IPS-18a (cell line): Measurements from ENCODE around the gene THUMPD2.
"Not testable (repeated sequence)": the region's sequence is repeated elsewhere in the genome, so short reads cannot be mapped to it uniquely, and the experiment has no call there.

Experiments used
- H3K27ac ChIP-seq: one replicate; pipeline ENCODE4 v1.5.1; 2013; ENCODE audit warnings: low read length
- H3K27me3 ChIP-seq: one replicate; pipeline ENCODE4 v1.6.1; 2013; ENCODE audit warnings: mild to moderate bottlenecking, low read length; ENCODE audit not compliant: control insufficient read depth, insufficient read depth
- H3K36me3 ChIP-seq: one replicate; pipeline ENCODE4 v1.6.1; 2013; ENCODE audit warnings: low read depth, low read length; ENCODE audit not compliant: control insufficient read depth
- H3K4me1 ChIP-seq: one replicate; pipeline ENCODE4 v1.6.1; 2013; ENCODE audit warnings: low read depth, low read length; ENCODE audit not compliant: control insufficient read depth
- H3K4me3 ChIP-seq: one replicate; pipeline ENCODE4 v1.5.1; 2013; ENCODE audit warnings: low read length
- H3K9ac ChIP-seq: one replicate; pipeline ENCODE4 v1.6.1; 2013; ENCODE audit warnings: mild to moderate bottlenecking, low read length, moderate library complexity
- H3K9me3 ChIP-seq: one replicate; pipeline ENCODE4 v1.6.1; 2013; ENCODE audit warnings: low read depth, low read length; ENCODE audit not compliant: control insufficient read depth

Gene THUMPD2, protein sequence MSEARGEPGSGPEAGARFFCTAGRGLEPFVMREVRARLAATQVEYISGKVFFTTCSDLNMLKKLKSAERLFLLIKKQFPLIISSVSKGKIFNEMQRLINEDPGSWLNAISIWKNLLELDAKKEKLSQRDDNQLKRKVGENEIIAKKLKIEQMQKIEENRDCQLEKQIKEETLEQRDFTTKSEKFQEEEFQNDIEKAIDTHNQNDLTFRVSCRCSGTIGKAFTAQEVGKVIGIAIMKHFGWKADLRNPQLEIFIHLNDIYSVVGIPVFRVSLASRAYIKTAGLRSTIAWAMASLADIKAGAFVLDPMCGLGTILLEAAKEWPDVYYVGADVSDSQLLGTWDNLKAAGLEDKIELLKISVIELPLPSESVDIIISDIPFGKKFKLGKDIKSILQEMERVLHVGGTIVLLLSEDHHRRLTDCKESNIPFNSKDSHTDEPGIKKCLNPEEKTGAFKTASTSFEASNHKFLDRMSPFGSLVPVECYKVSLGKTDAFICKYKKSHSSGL

GRCh38 chr2:39778775-39779340 is at the start of gene THUMPD2:
Gene THUMPD2, minus strand, starts transcription at chr2:39779258. Its CDS starts 19 bp downstream, at chr2:39779239.
- Histone ChIP-seq H3K27ac (peak within 1 kb of the TSS; percentile 51), H3K36me3 (peaks cover 6% of the 10 kb centered on the region), H3K4me1 (peaks cover 18% of the 10 kb centered on the region), H3K9ac (peak within 1 kb of the TSS; percentile 89), H3K4me3 (peak within 1 kb of the TSS; percentile 93), H3K27me3 (no peaks in the 10 kb centered on the region), H3K9me3 (no peaks in the 10 kb centered on the region)

DNA sequence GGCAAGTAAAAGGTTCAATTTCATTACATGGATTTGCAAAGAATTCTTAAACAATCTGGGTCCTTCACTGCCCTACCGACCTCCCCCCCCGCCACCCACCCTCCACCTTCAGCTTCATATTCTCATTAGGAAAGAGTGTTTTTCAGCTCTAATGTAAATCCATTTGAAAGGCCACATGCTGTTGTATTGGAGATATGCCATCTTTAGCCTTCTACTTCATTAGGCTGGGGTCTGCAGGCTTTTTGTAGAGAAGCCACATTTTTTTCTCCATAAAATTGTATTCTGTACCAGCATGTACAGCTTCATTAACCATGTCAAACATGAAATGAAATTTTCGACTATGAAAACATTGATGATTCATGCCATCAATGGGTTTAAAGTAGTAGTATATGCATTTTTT is 42.8 kb upstream of the THUMPD2 start:
- H3K4me1 ChIP-seq, result peaks cover 3% of the 10 kb centered on the region
- no peaks in the 10 kb centered on the region for H3K9me3 ChIP-seq
- H3K9ac ChIP-seq, result no peak overlapping the region
- no peak overlapping the region for H3K4me3 ChIP-seq
- H3K27me3 ChIP-seq, result no peaks in the 10 kb centered on the region
- H3K27ac ChIP-seq, result no peak overlapping the region
- no peaks in the 10 kb centered on the region for H3K36me3 ChIP-seq

GRCh38 chr2:39816845-39817244 is 37.8 kb upstream of the THUMPD2 start:
- H3K9me3 ChIP-seq, result no peaks in the 10 kb centered on the region
- H3K27me3 ChIP-seq, result no peaks in the 10 kb centered on the region
- no peaks in the 10 kb centered on the region for H3K36me3 ChIP-seq
- no peak overlapping the region for H3K4me3 ChIP-seq
- H3K27ac ChIP-seq, result no peak overlapping the region
- no peak overlapping the region for H3K9ac ChIP-seq
- no peaks in the 10 kb centered on the region for H3K4me1 ChIP-seq

- Histone ChIP-seq H3K36me3 (no peaks in the 10 kb centered on the region), H3K9ac (no peak overlapping the region), H3K9me3 (no peaks in the 10 kb centered on the region), H3K4me3 (no peak overlapping the region), H3K4me1 (no peaks in the 10 kb centered on the region), H3K27ac (no peak overlapping the region), H3K27me3 (no peaks in the 10 kb centered on the region)
These were observed 37.4 kb upstream of the THUMPD2 start for GRCh38 chr2:39816428-39816827.

DNA sequence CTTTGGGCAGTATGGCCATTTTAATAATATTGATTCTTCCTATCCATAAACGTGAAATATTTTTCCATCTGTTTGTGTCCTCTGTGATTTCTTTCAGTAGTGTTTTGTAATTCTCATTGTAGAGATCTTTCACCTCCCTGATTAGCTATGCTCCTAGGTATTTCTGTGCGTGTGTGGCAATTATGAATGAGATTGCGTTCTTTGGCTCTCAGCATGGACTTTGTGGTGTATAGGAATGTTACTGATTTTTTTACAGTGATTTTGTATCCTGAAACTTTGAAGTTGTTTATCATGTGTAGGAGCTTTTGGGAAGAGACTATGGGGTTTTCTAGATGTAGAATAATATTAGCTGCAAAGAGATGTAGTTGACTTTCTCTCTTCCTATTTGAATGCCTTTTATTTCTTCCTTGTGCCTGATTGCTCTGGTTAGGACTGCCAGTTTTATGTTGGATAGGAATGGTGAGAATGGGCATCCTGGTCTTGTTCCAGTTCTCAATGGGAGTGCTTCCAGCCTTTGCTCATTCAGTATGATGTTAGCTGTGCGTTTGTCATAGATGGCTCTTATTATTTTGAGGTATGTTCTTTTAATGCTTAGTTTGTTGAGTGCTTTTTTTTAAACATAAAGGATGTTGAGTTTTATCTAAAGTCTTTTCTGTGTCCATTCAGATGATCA is 27.0 kb upstream of the THUMPD2 start:
- Histone ChIP-seq H3K4me3 (no peak overlapping the region), H3K27me3 (no peaks in the 10 kb centered on the region), H3K36me3 (no peaks in the 10 kb centered on the region), H3K9ac (no peak overlapping the region), H3K27ac (no peak overlapping the region), H3K4me1 (no peaks in the 10 kb centered on the region), H3K9me3 (peaks cover 18% of the 10 kb centered on the region)

DNA sequence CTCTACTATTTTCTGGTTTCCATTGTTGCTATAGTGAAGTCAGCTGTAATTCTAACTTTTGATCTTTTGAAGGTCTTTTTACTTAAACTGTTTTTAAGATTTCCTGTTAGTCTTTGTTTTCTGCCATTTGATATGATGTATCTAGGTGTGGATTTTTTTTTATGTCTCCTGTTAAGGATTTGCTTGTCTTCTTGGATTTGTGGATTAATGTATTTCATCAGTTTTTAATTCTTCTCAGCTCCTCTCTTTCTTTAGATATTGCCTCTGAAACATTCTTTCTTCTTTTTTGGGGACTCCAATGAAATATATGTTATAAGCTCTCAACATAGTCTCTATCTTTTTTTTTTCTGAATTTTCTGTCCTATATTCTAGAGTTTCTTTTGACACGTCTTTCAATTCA is 24.8 kb upstream of the THUMPD2 start:
- Histone ChIP-seq H3K36me3 (no peaks in the 10 kb centered on the region), H3K27me3 (no peaks in the 10 kb centered on the region), H3K4me3 (no peak overlapping the region), H3K4me1 (no peaks in the 10 kb centered on the region), H3K9me3 (peaks cover 18% of the 10 kb centered on the region), H3K27ac (no peak overlapping the region), H3K9ac (no peak overlapping the region)

DNA sequence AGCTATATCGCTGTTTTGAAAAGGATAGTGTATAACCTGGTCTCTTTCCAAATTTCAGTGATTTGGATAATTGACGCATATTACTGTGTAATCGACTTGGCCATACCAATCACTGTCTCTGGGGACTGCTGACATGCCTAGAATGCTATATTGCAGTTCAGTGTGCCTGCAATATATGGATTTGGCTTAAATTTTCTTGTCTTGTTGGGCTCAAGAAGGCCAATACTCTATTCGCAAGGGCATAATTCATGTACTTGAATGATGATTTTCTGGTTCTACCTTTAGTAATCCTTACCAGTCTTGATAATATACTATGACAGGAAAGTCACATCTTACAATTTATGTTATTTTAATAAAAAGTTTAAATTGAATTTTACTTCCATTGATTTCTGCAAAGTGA is 21.7 kb upstream of the THUMPD2 start:
- Histone ChIP-seq H3K27ac (no peak overlapping the region), H3K9me3 (peaks cover 18% of the 10 kb centered on the region), H3K27me3 (no peaks in the 10 kb centered on the region)

DNA sequence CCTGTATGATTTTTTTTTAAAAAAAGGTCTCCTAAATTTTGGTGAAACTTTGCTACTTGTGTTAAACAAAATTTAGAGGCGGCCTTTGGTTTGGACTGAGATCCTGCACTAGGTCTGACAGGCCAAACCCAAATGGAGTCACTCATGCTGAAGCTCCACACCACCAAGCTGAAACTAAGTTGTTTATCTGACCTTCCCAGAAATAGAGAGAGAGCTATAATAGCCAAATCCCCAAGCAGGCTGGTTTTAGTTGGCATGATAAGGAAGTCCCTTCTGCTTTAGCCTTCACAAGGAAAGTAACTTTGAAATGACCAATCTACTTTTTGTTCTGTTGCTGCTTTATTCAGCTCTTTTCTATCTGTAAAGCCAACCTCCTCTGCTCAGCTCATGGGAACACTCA is 17.1 kb upstream of the THUMPD2 start:
- no peak overlapping the region for H3K27ac ChIP-seq
- peaks cover 7% of the 10 kb centered on the region for H3K9me3 ChIP-seq
- H3K9ac ChIP-seq, result no peak overlapping the region
- no peak overlapping the region for H3K4me3 ChIP-seq
- no peaks in the 10 kb centered on the region for H3K36me3 ChIP-seq
- no peaks in the 10 kb centered on the region for H3K4me1 ChIP-seq
- no peaks in the 10 kb centered on the region for H3K27me3 ChIP-seq

More for the DNA sequence above, 21.7 kb upstream of the THUMPD2 start:
- H3K9ac ChIP-seq, result no peak overlapping the region
- no peaks in the 10 kb centered on the region for H3K4me1 ChIP-seq
- no peak overlapping the region for H3K4me3 ChIP-seq
- no peaks in the 10 kb centered on the region for H3K36me3 ChIP-seq

- H3K27ac ChIP-seq, H3K27me3 ChIP-seq: not testable (repeated sequence)
- H3K9me3 ChIP-seq, result peaks cover 19% of the 10 kb centered on the region
These were observed 11.3 kb upstream of the THUMPD2 start for GRCh38 chr2:39790216-39790818.

GRCh38 chr2:39787950-39788349 is 8.9 kb upstream of the THUMPD2 start:
- no peaks in the 10 kb centered on the region for H3K36me3 ChIP-seq
- peaks cover 4% of the 10 kb centered on the region for H3K4me1 ChIP-seq
- no peak overlapping the region for H3K27ac ChIP-seq
- H3K9ac ChIP-seq, result no peak overlapping the region
- no peak overlapping the region for H3K4me3 ChIP-seq
- H3K9me3 ChIP-seq, result peaks cover 19% of the 10 kb centered on the region
- H3K27me3 ChIP-seq, result no peaks in the 10 kb centered on the region

More at GRCh38 chr2:39790216-39790818, 11.3 kb upstream of the THUMPD2 start:
- H3K4me3 ChIP-seq, H3K4me1 ChIP-seq, H3K36me3 ChIP-seq, H3K9ac ChIP-seq: not testable (repeated sequence)

GRCh38 chr2:39786761-39787522 is 7.9 kb upstream of the THUMPD2 start:
- Histone ChIP-seq H3K9ac (no peak overlapping the region), H3K9me3 (peaks cover 19% of the 10 kb centered on the region), H3K4me1 (peaks cover 4% of the 10 kb centered on the region), H3K27me3 (no peaks in the 10 kb centered on the region), H3K36me3 (no peaks in the 10 kb centered on the region), H3K27ac (no peak overlapping the region), H3K4me3 (no peak overlapping the region)
